GM23338 (cell line): ENCODE measurements around the gene SEMA5A. TPM values are rescaled to one million over a fixed set of nuclear protein-coding genes. Genes with fewer than 3 reads are reported as not detected.

ENCODE experiments used
- ATAC-seq: fragments of 200-7000 bp; cut with Tn5 transposase; 3 replicates; pipeline ENCODE4 v1.9.1; 2020
- DNase-seq: peaks from one replicate; pipeline ENCODE4 v3.0.0-alpha.2; 2015; ENCODE audit warnings: low spot score
- H2AFZ ChIP-seq: fragments of 200-600 bp; sonication (generic); 2 replicates; pipeline ENCODE4 v1.8.0; 2016; ENCODE audit warnings: antibody characterized with exemption, mild to moderate bottlenecking, moderate library complexity
- H3F3A ChIP-seq: fragments of 200-600 bp; sonication (generic); replicated peaks from 2 replicates; pipeline ENCODE4 v1.8.0; 2017; ENCODE audit warnings: antibody characterized with exemption, mixed run types, low read depth
- H3K27ac ChIP-seq: fragments of 200-600 bp; sonication (generic); 2 replicates; pipeline ENCODE4 v1.6.1; 2016; ENCODE audit warnings: low read depth
- H3K27me3 ChIP-seq: fragments of 200-600 bp; sonication (generic); 2 replicates; pipeline ENCODE4 v1.8.0; 2016; ENCODE audit warnings: mild to moderate bottlenecking, mixed run types, moderate library complexity; ENCODE audit not compliant: insufficient read depth
- H3K36me3 ChIP-seq: fragments of 200-600 bp; sonication (generic); 2 replicates; pipeline ENCODE4 v1.8.0; 2016; ENCODE audit warnings: mild to moderate bottlenecking; ENCODE audit not compliant: insufficient read depth
- H3K4me1 ChIP-seq: fragments of 200-600 bp; sonication (generic); 2 replicates; pipeline ENCODE4 v1.8.0; 2016; ENCODE audit warnings: mild to moderate bottlenecking, moderate library complexity; ENCODE audit not compliant: insufficient read depth
- H3K4me2 ChIP-seq: fragments of 200-600 bp; sonication (generic); 2 replicates; pipeline ENCODE4 v1.7.1; 2017; ENCODE audit warnings: mixed run types
- H3K4me3 ChIP-seq: fragments of 200-600 bp; sonication (generic); 2 replicates; pipeline ENCODE4 v1.6.1; 2016; ENCODE audit warnings: mixed run types
- H3K79me2 ChIP-seq: fragments of 200-600 bp; sonication (generic); replicated peaks from 2 replicates; pipeline ENCODE4 v1.8.0; 2017; ENCODE audit warnings: mild to moderate bottlenecking; ENCODE audit not compliant: insufficient read depth
- H3K9me2 ChIP-seq: fragments of 200-600 bp; sonication (generic); 2 replicates; pipeline ENCODE4 v1.8.0; 2017; ENCODE audit not compliant: insufficient read depth
- H4K20me1 ChIP-seq: fragments of 200-600 bp; sonication (generic); replicated peaks from 2 replicates; pipeline ENCODE4 v1.8.0; 2017; ENCODE audit warnings: mild to moderate bottlenecking; ENCODE audit not compliant: insufficient read depth
- H3K27ac Mint-ChIP-seq: 2 replicates; pipeline ENCODE4 v1.8.0; 2020; ENCODE audit warnings: inconsistent platforms, mild to moderate bottlenecking, moderate library complexity, mixed read lengths
- H3K27me3 Mint-ChIP-seq: 3 replicates; pipeline ENCODE4 v1.8.0; 2022; ENCODE audit warnings: low read depth, mild to moderate bottlenecking, moderate library complexity, mixed read lengths, inconsistent platforms; ENCODE audit not compliant: insufficient read depth, poor library complexity
- H3K36me3 Mint-ChIP-seq: 3 replicates; pipeline ENCODE4 v1.8.0; 2021; ENCODE audit warnings: low read depth, mild to moderate bottlenecking, inconsistent platforms, moderate library complexity, mixed read lengths
- H3K4me1 Mint-ChIP-seq: 3 replicates; pipeline ENCODE4 v1.8.0; 2020; ENCODE audit warnings: mild to moderate bottlenecking, inconsistent platforms, mixed read lengths
- H3K4me3 Mint-ChIP-seq: 3 replicates; pipeline ENCODE4 v1.8.0; 2021; ENCODE audit warnings: moderate library complexity, mild to moderate bottlenecking, inconsistent platforms, mixed read lengths
- H3K9me3 Mint-ChIP-seq: 3 replicates; pipeline ENCODE4 v1.8.0; 2020; ENCODE audit warnings: moderate library complexity, mild to moderate bottlenecking, inconsistent platforms, mixed read lengths
- CREB1 ChIP-seq: fragments of 250-450 bp; sonication (Bioruptor Pico); IDR thresholded peaks from 2 replicates; pipeline ENCODE4 v1.5.0; 2020; ENCODE audit warnings: low read depth, mild to moderate bottlenecking, moderate library complexity
- REST ChIP-seq: IDR thresholded peaks from one replicate; pipeline ENCODE4 v1.6.1; 2018; ENCODE audit warnings: antibody characterized with exemption; ENCODE audit not compliant: unreplicated experiment
- ZNF462 ChIP-seq: fragments of 250-450 bp; sonication (Bioruptor Pico); IDR thresholded peaks from 2 replicates; pipeline ENCODE4 v1.5.0; 2020; ENCODE audit warnings: mild to moderate bottlenecking, moderate library complexity
- polyA plus RNA-seq: library from polyadenylated mRNA; unstranded; fragments of >200 nt; fragmentation: Nextera tagmentation; extraction: Ambion mirVana; gene quantifications from 2 replicates; pipeline ENCODE4 v1.2.1, GENCODE V29; 2016
- total RNA-seq: library from RNA; depleted of rRNA; stranded (reverse); fragments of >200 nt; shearing (Covaris generic); gene quantifications from 2 replicates; pipeline ENCODE4 v1.2.3, GENCODE V29; 2014
- TF ChIP-seq, protein P1 (sequence below), 2 experiments: fragments of 200-600 bp in 1 of 2; sonication (generic) in 1 of 2; conservative IDR thresholded peaks; 2 replicates each; pipeline versions ENCODE4 v1.5.1 to v1.6.1; 2016 to 2017; ENCODE audit warnings: antibody characterized with exemption in 2 of 2, low read depth in 2 of 2, mild to moderate bottlenecking in 2 of 2, moderate library complexity in 1 of 2

The SEMA5A gene
- total and polyA plus RNA-seq, 2 experiments from 2014 or later = 2.1 to 8.1 TPM

DNA sequence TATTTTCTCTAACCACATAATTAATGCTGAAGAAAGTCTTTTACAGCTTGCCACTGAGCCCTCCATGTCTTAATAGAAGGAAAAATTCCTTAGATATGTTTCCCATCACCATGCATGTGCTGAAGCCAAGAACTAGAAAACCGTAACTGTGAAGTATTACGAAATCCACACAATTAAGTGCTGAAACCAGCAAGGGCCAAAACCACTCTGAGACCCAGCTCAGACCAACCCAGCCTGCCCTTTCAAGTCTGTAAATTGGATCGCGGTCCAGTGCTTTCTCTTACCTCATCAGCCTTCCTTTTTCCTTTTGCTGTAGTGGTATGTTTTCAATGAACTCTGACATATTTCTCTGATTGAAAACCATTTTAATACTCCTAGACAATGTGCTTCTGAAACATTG lies 26.3 kb downstream of the SEMA5A start:
- Mint-ChIP-seq H3K4me1 (peaks cover 6% of the 10 kb centered on the region; the same call in 2 of the 3 replicates), H3K36me3 (no peaks in the 10 kb centered on the region), H3K27me3 (no peaks in the 10 kb centered on the region), H3K27ac (no peak overlapping the region), H3K4me3 (no peak overlapping the region), H3K9me3 (no peaks in the 10 kb centered on the region)
- TF ChIP-seq REST = no peak
- TF ChIP-seq, protein P1, sequence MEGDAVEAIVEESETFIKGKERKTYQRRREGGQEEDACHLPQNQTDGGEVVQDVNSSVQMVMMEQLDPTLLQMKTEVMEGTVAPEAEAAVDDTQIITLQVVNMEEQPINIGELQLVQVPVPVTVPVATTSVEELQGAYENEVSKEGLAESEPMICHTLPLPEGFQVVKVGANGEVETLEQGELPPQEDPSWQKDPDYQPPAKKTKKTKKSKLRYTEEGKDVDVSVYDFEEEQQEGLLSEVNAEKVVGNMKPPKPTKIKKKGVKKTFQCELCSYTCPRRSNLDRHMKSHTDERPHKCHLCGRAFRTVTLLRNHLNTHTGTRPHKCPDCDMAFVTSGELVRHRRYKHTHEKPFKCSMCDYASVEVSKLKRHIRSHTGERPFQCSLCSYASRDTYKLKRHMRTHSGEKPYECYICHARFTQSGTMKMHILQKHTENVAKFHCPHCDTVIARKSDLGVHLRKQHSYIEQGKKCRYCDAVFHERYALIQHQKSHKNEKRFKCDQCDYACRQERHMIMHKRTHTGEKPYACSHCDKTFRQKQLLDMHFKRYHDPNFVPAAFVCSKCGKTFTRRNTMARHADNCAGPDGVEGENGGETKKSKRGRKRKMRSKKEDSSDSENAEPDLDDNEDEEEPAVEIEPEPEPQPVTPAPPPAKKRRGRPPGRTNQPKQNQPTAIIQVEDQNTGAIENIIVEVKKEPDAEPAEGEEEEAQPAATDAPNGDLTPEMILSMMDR (conservative IDR thresholded peaks at IDR 0.05; ENCODE audit: low read depth in 2 of 2) = no peak
- TF ChIP-seq CREB1 (CRISPR knock-in tag) = no peak
- Histone ChIP-seq H2AFZ (no peak overlapping the region), H3K4me1 (no peaks in the 10 kb centered on the region), H3K4me2 (no peak overlapping the region), H3K27ac (no peak overlapping the region), H3F3A (no peaks in the 10 kb centered on the region), H3K79me2 (no peaks in the 10 kb centered on the region), H3K36me3 (no peaks in the 10 kb centered on the region), H3K4me3 (no peak overlapping the region), H3K9me2 (no peaks in the 10 kb centered on the region), H3K27me3 (no peaks in the 10 kb centered on the region), H4K20me1 (0 out of 2 replicates have a peak, but pooled peaks cover under 1% of the 10 kb centered on the region)
- no peak for ATAC-seq
- no peak for DNase-seq

DNA sequence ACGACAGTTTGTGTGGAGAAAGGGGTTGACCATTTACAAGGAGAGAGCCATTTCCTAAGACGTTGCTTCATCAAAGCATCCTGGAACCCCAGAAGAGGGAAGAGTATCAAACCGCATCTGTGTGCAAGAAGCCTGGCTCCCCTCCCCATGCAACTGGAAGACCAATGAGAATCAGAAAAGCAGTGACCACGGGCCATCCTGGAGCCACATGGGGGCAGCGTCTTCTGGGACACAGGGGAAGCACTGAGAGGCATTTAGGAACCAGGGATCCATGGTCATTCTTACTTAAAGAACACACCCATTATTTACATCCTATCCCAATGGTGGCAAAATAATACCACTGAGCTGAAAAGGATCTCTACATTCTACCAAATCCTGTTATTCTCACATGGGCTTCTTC lies 29.3 kb downstream of the SEMA5A start:
- Mint-ChIP-seq H3K9me3 (no peaks in the 10 kb centered on the region), H3K4me3 (no peak overlapping the region), H3K27me3 (no peaks in the 10 kb centered on the region), H3K4me1 (peaks cover 8% of the 10 kb centered on the region; the same call in 2 of the 3 replicates), H3K36me3 (no peaks in the 10 kb centered on the region), H3K27ac (no peak overlapping the region)
- peak; percentile 81 for ATAC-seq
- no peaks in the 10 kb centered on the region for H3K9me2 ChIP-seq
- TF ChIP-seq, protein P1 (conservative IDR thresholded peaks at IDR 0.05; ENCODE audit: low read depth in 2 of 2) = peak; percentile 45 to 79
- TF ChIP-seq ZNF462 = no peak
- H3K27me3 ChIP-seq = no peaks in the 10 kb centered on the region
- peak; percentile 64 for DNase-seq
- H4K20me1 ChIP-seq = no peaks in the 10 kb centered on the region
- H3K27ac ChIP-seq = no peak overlapping the region
- H3F3A ChIP-seq = no peaks in the 10 kb centered on the region
- no peaks in the 10 kb centered on the region for H3K79me2 ChIP-seq
- no peak overlapping the region for H2AFZ ChIP-seq
- H3K4me1 ChIP-seq = no peaks in the 10 kb centered on the region
- no peak overlapping the region for H3K4me2 ChIP-seq
- H3K4me3 ChIP-seq = no peak overlapping the region
- H3K36me3 ChIP-seq = no peaks in the 10 kb centered on the region
